MM.1S (cell line): ENCODE results near the gene ERC2.

Source experiments
- DNase-seq: peaks from one replicate; pipeline ENCODE4 v3.0.0-alpha.2; 2015
- H2AFZ ChIP-seq: fragments of 300-600 bp; sonication (generic); 2 replicates; pipeline ENCODE4 v1.6.0; 2016; ENCODE audit warnings: antibody characterized with exemption, low read length
- H3F3A ChIP-seq: fragments of 300-600 bp; sonication (generic); 2 replicates; pipeline ENCODE4 v1.6.1; 2016; ENCODE audit warnings: mild to moderate bottlenecking, antibody characterized with exemption, low read length, moderate library complexity, mixed read lengths; ENCODE audit not compliant: insufficient read depth
- H3K27ac ChIP-seq: fragments of 300-600 bp; sonication (generic); 2 replicates; pipeline ENCODE4 v1.5.1; 2016; ENCODE audit warnings: mild to moderate bottlenecking, low read length
- H3K27me3 ChIP-seq: fragments of 300-600 bp; sonication (generic); replicated peaks from 2 replicates; pipeline ENCODE4 v1.6.0; 2016; ENCODE audit warnings: low read length; ENCODE audit not compliant: insufficient read depth
- H3K36me3 ChIP-seq: fragments of 300-600 bp; sonication (generic); replicated peaks from 2 replicates; pipeline ENCODE4 v1.6.1; 2016; ENCODE audit warnings: mild to moderate bottlenecking, low read length, mixed read lengths; ENCODE audit not compliant: insufficient read depth
- H3K4me1 ChIP-seq: fragments of 300-600 bp; sonication (generic); 2 replicates; pipeline ENCODE4 v1.6.1; 2016; ENCODE audit warnings: low read length, mixed read lengths
- H3K4me2 ChIP-seq: fragments of 300-600 bp; sonication (generic); 2 replicates; pipeline ENCODE4 v1.6.0; 2016; ENCODE audit warnings: low read depth, low read length
- H3K4me3 ChIP-seq: fragments of 300-600 bp; sonication (generic); 2 replicates; pipeline ENCODE4 v1.5.1; 2016; ENCODE audit warnings: low read length, mixed read lengths
- H3K79me2 ChIP-seq: fragments of 300-600 bp; sonication (generic); 2 replicates; pipeline ENCODE4 v1.6.1; 2016; ENCODE audit warnings: mixed run types, low read length, mixed read lengths
- H3K9ac ChIP-seq: fragments of 300-600 bp; sonication (generic); 2 replicates; pipeline ENCODE4 v1.6.1; 2016; ENCODE audit warnings: low read length, mixed read lengths
- H3K9me2 ChIP-seq: fragments of 300-600 bp; sonication (generic); replicated peaks from 2 replicates; pipeline ENCODE4 v1.6.1; 2016; ENCODE audit warnings: mild to moderate bottlenecking, low read length, mixed read lengths; ENCODE audit not compliant: insufficient read depth
- H3K9me3 ChIP-seq: fragments of 300-600 bp; sonication (generic); replicated peaks from 2 replicates; pipeline ENCODE4 v1.6.1; 2016; ENCODE audit warnings: mild to moderate bottlenecking, low read length, mixed read lengths; ENCODE audit not compliant: insufficient read depth
- H4K20me1 ChIP-seq: fragments of 300-600 bp; sonication (generic); 2 replicates; pipeline ENCODE4 v1.6.1; 2016; ENCODE audit warnings: mild to moderate bottlenecking, low read length, moderate library complexity, mixed read lengths; ENCODE audit not compliant: insufficient read depth
- EZH2 ChIP-seq: fragments of 300-600 bp; sonication (generic); optimal IDR thresholded peaks from 2 replicates; pipeline ENCODE3; 2017; ENCODE audit warnings: low read depth, mild to moderate bottlenecking, antibody characterized with exemption, low read length, mixed read lengths
- EZH2phosphoT487 ChIP-seq: fragments of 300-600 bp; sonication (generic); IDR thresholded peaks from 2 replicates; pipeline ENCODE4 v1.6.1; 2018; ENCODE audit warnings: antibody characterized with exemption, low read length
- TF ChIP-seq, protein P1 (sequence below): fragments of 300-600 bp; sonication (generic); IDR thresholded peaks from 2 replicates; pipeline ENCODE4 v1.5.1; 2016; ENCODE audit warnings: antibody characterized with exemption, low read length, mixed read lengths

Gene ERC2

DNA sequence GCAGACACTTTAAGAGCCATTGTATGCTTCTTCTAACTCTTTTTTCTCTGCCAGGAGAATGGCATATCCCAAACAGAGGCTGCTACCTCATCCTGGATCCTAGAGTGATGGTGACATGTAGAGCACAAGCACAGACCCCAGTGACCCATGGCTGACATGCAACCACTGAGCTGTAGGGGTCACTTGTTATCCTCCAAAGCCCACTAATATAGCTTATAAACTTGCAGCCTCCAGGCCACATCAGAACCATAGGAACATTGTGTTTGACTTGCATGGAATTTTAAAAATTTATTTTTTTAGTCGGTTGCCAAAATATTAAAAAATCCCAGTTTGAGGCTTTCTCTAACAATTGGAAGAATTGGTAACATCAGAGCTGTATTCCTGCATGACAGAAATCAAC lies 698.2 kb downstream of the ERC2 start:
- Histone ChIP-seq H3K27me3 (no peaks in the 10 kb centered on the region), H3K4me1 (no peaks in the 10 kb centered on the region), H2AFZ (no peak overlapping the region), H3K4me3 (no peak overlapping the region), H3K9me3 (no peaks in the 10 kb centered on the region), H3K36me3 (no peaks in the 10 kb centered on the region), H3K9ac (no peak overlapping the region), H3K4me2 (no peak overlapping the region), H3K9me2 (no peaks in the 10 kb centered on the region), H3K79me2 (no peaks in the 10 kb centered on the region), H4K20me1 (no peaks in the 10 kb centered on the region), H3F3A (no peaks in the 10 kb centered on the region), H3K27ac (no peak overlapping the region)
- DNase-seq: no peak
- TF ChIP-seq, protein P1, sequence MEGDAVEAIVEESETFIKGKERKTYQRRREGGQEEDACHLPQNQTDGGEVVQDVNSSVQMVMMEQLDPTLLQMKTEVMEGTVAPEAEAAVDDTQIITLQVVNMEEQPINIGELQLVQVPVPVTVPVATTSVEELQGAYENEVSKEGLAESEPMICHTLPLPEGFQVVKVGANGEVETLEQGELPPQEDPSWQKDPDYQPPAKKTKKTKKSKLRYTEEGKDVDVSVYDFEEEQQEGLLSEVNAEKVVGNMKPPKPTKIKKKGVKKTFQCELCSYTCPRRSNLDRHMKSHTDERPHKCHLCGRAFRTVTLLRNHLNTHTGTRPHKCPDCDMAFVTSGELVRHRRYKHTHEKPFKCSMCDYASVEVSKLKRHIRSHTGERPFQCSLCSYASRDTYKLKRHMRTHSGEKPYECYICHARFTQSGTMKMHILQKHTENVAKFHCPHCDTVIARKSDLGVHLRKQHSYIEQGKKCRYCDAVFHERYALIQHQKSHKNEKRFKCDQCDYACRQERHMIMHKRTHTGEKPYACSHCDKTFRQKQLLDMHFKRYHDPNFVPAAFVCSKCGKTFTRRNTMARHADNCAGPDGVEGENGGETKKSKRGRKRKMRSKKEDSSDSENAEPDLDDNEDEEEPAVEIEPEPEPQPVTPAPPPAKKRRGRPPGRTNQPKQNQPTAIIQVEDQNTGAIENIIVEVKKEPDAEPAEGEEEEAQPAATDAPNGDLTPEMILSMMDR: no peak
- TF ChIP-seq EZH2phosphoT487 (no peak), EZH2 (no peak)

DNA sequence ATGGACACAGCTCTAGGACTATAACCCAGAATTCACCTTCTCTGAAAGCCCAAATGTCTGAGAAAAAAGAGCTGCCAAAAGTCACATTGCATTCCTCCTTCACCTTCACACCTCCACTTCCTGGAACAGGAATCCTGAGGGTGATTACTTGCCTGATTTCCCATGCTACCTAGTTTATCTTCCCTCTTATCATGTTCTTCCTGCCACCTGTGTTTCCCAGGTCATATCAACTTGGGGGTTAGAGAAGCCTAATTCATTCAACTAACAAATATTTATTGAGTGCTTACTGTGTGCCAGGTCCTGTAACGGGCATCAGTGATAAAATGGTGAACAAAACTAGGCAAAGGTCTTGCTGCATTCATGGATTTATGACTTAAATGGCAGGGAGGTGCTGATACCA lies 701.5 kb downstream of the ERC2 start:
- no peaks in the 10 kb centered on the region for H3F3A ChIP-seq
- no peaks in the 10 kb centered on the region for H3K9me3 ChIP-seq
- H2AFZ ChIP-seq: no peak overlapping the region
- no peaks in the 10 kb centered on the region for H3K36me3 ChIP-seq
- no peaks in the 10 kb centered on the region for H3K79me2 ChIP-seq
- no peak overlapping the region for H3K9ac ChIP-seq
- no peaks in the 10 kb centered on the region for H3K4me1 ChIP-seq
- no peaks in the 10 kb centered on the region for H3K9me2 ChIP-seq
- H3K27me3 ChIP-seq: no peaks in the 10 kb centered on the region
- DNase-seq: no peak
- no peaks in the 10 kb centered on the region for H4K20me1 ChIP-seq
- no peak overlapping the region for H3K4me2 ChIP-seq
- no peak for TF ChIP-seq EZH2phosphoT487
- TF ChIP-seq, protein P1: no peak
- no peak for TF ChIP-seq EZH2
- H3K4me3 ChIP-seq: no peak overlapping the region
- no peak overlapping the region for H3K27ac ChIP-seq

DNA sequence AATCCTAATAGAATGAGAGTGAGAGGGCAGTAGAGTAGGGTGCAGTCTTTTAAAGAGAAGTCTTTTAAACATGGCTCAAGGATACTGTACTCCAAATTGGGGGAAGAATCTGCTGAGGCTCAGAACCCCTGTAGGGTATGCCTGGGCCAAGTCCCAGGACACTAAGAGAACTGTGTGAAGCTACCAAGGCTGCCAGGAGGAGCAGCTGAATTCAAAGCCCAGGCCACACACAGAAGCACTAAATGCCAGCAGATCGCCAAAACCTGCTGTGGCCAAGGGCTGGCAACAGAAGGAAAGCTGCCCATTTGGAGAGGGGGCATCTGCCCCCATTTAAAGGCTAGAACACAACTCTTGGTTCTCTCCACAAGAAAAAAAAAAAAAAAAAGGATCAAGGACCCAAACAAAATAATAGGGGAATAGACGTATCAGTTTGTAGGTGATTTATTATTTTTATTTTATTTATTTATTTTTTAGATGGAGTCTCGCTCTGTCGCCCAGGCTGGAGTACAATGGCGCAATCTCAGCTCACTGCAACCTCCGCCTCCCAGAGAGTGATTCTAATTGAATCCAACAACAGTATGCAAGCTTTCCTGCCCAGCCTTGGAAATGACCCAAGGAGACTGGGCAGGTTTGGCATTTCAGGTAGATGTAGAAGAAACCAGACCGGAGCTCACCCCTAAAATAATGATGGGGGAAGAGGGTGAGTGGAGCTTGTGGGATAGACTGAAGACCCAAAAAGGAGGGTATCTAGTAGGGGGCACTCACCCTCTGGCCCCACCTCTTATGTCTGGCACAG lies 702.2 kb downstream of the ERC2 start:
- Histone ChIP-seq H2AFZ (no peak overlapping the region), H3K79me2 (no peaks in the 10 kb centered on the region), H3K9me3 (no peaks in the 10 kb centered on the region), H3K4me1 (no peaks in the 10 kb centered on the region), H3K36me3 (no peaks in the 10 kb centered on the region), H4K20me1 (no peaks in the 10 kb centered on the region), H3K27ac (no peak overlapping the region), H3F3A (no peaks in the 10 kb centered on the region), H3K9me2 (no peaks in the 10 kb centered on the region), H3K4me2 (no peak overlapping the region), H3K9ac (no peak overlapping the region), H3K27me3 (no peaks in the 10 kb centered on the region), H3K4me3 (no peak overlapping the region)
- no peak for DNase-seq
- TF ChIP-seq EZH2phosphoT487: no peak

DNA sequence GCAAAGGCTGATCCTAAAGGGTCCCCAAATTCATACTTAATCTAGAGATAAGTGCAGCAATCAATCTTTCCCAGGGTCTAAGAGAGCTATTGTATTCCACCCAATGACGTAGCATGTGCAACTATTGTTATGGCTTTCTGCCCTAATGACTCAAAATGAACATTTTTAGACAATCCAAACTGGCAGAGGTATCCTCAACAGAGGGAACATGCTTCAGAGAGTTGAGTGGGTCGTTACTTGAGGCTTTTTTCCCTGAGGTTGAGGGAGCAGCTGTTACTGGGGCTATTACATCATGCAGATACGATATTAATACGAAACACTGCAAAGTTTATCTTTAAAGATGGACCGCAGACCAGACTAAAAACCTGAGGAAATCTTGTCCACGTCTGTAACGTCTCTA lies 702.9 kb downstream of the ERC2 start:
- Histone ChIP-seq H3K36me3 (no peaks in the 10 kb centered on the region), H3K9me2 (no peaks in the 10 kb centered on the region), H3K4me3 (no peak overlapping the region), H3K9ac (no peak overlapping the region), H3K79me2 (no peaks in the 10 kb centered on the region), H3K4me2 (no peak overlapping the region), H3K27ac (no peak overlapping the region), H4K20me1 (no peaks in the 10 kb centered on the region), H3K4me1 (no peaks in the 10 kb centered on the region), H2AFZ (no peak overlapping the region), H3K9me3 (no peaks in the 10 kb centered on the region), H3K27me3 (no peaks in the 10 kb centered on the region), H3F3A (no peaks in the 10 kb centered on the region)
- TF ChIP-seq EZH2 (no peak), EZH2phosphoT487 (no peak)
- TF ChIP-seq, protein P1: no peak
- no peak for DNase-seq
